PC-9 (cell line): ENCODE measurements around the gene PEX26.

Experiments used
- EZH2 ChIP-seq: fragments of 200-600 bp; sonication (generic); IDR thresholded peaks from 2 replicates; pipeline ENCODE4 v1.8.0; 2017; ENCODE audit warnings: antibody characterized with exemption, low read depth
- TF ChIP-seq, protein P1 (sequence below): fragments of 200-600 bp; sonication (generic); conservative IDR thresholded peaks from 2 replicates; pipeline ENCODE4 v1.6.1; 2017; ENCODE audit warnings: mixed run types, antibody characterized with exemption, mild to moderate bottlenecking, moderate library complexity

DNA sequence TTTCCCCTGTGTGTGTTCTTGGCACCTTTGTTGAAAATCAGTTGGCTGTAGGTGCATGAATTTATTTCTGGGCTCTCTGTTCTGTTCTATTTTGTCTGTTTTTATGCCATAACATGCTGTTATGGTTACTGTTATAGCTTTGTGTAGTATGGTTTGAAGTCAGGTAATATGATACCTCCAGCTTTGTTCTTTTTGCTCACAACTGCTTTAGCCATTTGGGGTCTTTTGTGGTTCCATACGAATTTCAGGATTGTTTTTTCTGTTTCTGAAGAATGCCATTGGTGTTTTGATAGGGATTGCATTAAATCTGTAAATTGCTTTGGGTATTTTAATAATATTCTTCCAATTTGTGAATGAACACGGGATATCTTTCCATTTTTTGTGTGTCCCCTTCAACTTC lies 4.7 kb downstream of the PEX26 start:
- TF ChIP-seq, protein P1, sequence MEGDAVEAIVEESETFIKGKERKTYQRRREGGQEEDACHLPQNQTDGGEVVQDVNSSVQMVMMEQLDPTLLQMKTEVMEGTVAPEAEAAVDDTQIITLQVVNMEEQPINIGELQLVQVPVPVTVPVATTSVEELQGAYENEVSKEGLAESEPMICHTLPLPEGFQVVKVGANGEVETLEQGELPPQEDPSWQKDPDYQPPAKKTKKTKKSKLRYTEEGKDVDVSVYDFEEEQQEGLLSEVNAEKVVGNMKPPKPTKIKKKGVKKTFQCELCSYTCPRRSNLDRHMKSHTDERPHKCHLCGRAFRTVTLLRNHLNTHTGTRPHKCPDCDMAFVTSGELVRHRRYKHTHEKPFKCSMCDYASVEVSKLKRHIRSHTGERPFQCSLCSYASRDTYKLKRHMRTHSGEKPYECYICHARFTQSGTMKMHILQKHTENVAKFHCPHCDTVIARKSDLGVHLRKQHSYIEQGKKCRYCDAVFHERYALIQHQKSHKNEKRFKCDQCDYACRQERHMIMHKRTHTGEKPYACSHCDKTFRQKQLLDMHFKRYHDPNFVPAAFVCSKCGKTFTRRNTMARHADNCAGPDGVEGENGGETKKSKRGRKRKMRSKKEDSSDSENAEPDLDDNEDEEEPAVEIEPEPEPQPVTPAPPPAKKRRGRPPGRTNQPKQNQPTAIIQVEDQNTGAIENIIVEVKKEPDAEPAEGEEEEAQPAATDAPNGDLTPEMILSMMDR, result no peak
- no peak for TF ChIP-seq EZH2
